Astrocyte of the cerebellum (primary cell): ENCODE results near the gene HK1.
"Not testable (repeated sequence)": the region's sequence is repeated elsewhere in the genome, so short reads cannot be mapped to it uniquely, and the experiment has no call there.

Experiments
- DNase-seq: peaks from one replicate; pipeline ENCODE4 v3.0.0-alpha.2; 2011; ENCODE audit warnings: low read depth
- H3K4me3 ChIP-seq: 2 replicates; pipeline ENCODE4 v1.5.1; 2011; ENCODE audit warnings: mild to moderate bottlenecking, low read depth, low read length, moderate library complexity
- in situ Hi-C: cut with HindIII; loops from 2 replicates; pipeline ENCODE4 v1.10.0; 2017; ENCODE audit warnings: low sequenced_read_pairs
- TF ChIP-seq, protein P1 (sequence below): IDR thresholded peaks from 2 replicates; pipeline ENCODE4 v1.5.1; 2012; ENCODE audit warnings: low read length, low read depth, moderate library complexity, mild to moderate bottlenecking; ENCODE audit errors: missing control alignments

HK1 gene

DNA sequence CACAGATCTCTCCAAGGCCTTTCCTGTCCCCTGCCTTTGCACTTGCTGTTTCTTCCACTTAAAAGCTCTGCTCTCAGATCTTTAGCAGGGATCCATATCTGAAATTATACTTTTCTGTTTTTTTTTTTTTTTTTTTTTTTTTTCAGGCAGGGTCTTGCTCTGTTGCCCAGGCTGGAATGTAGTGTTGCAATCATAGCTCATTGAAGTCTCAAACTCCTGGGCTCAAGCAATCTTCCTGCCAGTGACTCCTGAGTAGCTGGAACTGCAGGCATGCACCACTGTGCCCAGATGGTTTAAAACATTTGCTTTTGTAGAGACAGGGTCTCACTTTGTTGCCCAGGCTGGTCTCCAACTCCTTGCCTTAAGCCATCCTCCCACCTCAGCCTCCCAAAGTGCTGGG lies 167.9 kb downstream of the HK1 start:
- TF ChIP-seq, protein P1, sequence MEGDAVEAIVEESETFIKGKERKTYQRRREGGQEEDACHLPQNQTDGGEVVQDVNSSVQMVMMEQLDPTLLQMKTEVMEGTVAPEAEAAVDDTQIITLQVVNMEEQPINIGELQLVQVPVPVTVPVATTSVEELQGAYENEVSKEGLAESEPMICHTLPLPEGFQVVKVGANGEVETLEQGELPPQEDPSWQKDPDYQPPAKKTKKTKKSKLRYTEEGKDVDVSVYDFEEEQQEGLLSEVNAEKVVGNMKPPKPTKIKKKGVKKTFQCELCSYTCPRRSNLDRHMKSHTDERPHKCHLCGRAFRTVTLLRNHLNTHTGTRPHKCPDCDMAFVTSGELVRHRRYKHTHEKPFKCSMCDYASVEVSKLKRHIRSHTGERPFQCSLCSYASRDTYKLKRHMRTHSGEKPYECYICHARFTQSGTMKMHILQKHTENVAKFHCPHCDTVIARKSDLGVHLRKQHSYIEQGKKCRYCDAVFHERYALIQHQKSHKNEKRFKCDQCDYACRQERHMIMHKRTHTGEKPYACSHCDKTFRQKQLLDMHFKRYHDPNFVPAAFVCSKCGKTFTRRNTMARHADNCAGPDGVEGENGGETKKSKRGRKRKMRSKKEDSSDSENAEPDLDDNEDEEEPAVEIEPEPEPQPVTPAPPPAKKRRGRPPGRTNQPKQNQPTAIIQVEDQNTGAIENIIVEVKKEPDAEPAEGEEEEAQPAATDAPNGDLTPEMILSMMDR: no peak
- no peak for DNase-seq
- no peak overlapping the region for H3K4me3 ChIP-seq
- in situ Hi-C loops: loop anchor here (10.0 kb wide), 1 partner anchor 49 kb away; no protein-coding TSS in a partner anchor

DNA sequence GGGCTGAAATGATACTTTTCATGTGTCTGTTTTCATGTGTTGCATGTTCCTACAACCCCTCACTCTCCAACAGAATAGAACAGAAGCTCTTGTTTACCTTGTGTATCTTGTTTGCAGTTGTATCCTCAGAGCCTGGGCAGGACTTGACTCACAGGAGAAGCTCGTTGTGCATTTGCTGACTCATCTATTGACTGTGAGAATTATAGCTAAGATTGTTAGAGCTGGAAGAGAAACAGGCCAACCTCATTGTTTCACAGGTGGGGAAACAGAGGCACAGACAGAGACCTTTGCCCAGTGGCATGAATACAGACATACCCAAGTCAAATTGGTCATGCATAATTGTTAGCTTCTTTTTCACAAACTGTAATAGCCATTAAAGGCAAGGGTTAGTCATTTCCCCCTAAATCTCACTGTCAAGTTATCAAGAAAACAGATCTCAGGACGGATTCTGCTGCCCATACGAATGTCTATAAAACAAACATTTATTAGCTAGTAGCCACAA lies 168.4 kb downstream of the HK1 start:
- DNase-seq: no peak
- TF ChIP-seq, protein P1: no peak
- in situ Hi-C loops: loop anchor here (10.0 kb wide), 1 partner anchor 48 kb away; no protein-coding TSS in a partner anchor
- no peak overlapping the region for H3K4me3 ChIP-seq

DNA sequence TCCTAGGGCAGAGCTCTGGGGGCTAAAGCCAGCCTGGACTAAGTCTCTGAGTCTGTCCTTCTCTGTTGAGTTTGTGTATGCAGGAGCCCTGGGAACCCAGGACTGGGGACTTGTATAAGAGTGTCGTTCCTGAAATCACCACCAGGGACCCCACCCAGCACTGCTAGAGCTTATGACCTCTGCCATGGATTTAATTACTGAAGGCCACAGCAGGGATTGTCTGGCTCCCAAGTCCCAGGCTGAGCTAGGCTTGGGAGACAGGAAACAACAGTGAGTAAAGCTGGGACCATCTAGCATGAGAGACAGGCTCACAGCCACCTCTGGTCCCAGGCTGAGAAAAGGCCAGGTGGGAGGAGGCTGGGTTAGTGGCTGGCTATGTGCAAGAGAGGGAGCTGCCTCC lies 171.5 kb downstream of the HK1 start:
- H3K4me3 ChIP-seq: no peak overlapping the region
- TF ChIP-seq, protein P1: peak; percentile 53
- in situ Hi-C loops: loop anchor here (10.0 kb wide), 1 partner anchor 45 kb away; no protein-coding TSS in a partner anchor
- DNase-seq: no peak

DNA sequence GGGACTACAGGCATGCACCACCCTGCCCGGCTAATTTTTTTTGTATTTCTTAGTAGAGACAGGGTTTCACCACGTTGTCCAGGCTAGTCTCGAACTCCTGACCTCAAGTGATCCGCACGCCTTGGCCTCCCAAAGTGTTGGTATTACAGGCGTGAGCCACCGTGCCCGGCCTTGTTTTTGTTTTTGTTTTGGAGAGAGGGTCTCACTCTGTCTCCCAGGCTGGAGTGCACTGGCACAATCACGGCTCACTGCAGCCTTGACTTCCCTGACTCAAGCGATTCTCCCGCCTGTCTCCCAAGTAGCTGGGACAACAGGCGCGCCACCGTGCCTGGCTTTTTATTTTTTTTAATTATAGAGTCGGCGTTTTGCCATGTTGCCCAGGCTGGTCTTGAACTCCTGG lies 172.1 kb downstream of the HK1 start:
- DNase-seq, in situ Hi-C loops, H3K4me3 ChIP-seq: not testable (repeated sequence)

DNA sequence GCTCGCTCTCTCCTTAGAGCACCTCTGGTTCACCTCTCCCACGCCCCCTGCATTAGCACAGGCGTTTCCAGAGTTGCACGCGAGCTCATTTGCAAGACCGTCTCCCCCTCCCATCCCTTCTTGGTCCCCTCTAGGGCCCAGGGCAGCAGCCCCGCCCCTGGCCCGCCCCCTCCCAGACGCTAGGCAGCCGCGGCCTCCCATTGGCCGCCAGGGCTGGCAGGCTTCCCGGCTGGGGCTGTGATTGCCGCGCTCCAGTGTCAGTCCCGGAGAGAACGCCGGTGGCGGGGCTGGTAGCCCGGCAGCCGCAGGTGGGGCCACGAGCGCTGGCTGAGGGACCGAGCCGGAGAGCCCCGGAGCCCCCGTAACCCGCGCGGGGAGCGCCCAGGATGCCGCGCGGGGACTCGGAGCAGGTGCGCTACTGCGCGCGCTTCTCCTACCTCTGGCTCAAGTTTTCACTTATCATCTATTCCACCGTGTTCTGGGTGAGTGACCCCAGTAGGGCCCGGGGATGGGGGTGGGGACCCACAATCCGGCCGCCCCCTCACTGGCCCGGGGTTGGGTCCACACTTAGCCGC lies 173.0 kb downstream of the HK1 start, which contains the start of gene TSPAN15:
Gene TSPAN15 (plus strand): TSS at position 257 of the 575 bp plus-strand sequence. CDS start 130 bp downstream, at position 387.
- no peak for DNase-seq
- in situ Hi-C loops: no loop called here
- H3K4me3 ChIP-seq: peak within 1 kb of the TSS; percentile 46
- TF ChIP-seq, protein P1: no peak
